Esophagus squamous epithelium (tissue), 4 donors: ENCODE results near the gene DLGAP4.

Source experiments
- POLR2A ChIP-seq, 4 donors: fragments of 450-650 bp; IDR thresholded peaks; one replicate each; pipeline ENCODE4 v1.6.1; 2017; ENCODE audit warnings: antibody characterized with exemption in 4 of 4, mild to moderate bottlenecking in 4 of 4, moderate library complexity in 3 of 4
- TF ChIP-seq, protein P1 (sequence below), 6 experiments: fragments of 450-650 bp in 4 of 6; fragments of 200-600 bp in 2 of 6; sonication (generic) in 2 of 6; IDR thresholded peaks; one replicate each; pipeline ENCODE4 v1.5.1; 2016 to 2019; ENCODE audit warnings: antibody characterized with exemption in 6 of 6, mild to moderate bottlenecking in 4 of 6, moderate library complexity in 4 of 6

DNA sequence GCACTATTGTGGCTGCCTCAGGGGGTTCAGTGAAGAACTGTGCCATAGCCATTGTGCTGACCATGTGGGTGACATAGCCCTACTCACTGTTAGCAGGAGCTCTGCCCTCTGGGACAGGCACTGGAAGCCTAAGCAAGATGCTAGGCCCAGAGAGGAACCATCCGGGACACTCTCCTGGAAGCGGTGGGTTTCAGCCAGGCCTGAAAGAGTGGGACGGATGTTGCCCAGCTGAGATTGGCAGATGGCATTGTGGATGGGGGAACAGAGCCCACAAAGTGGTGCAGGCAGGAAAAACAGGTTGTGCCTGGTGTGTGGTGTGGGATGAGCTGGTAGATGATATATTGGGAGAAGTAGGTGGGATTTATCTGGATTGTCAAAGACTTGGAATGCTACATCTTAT is 40.1 kb downstream of the DLGAP4 start:
- TF ChIP-seq, protein P1, sequence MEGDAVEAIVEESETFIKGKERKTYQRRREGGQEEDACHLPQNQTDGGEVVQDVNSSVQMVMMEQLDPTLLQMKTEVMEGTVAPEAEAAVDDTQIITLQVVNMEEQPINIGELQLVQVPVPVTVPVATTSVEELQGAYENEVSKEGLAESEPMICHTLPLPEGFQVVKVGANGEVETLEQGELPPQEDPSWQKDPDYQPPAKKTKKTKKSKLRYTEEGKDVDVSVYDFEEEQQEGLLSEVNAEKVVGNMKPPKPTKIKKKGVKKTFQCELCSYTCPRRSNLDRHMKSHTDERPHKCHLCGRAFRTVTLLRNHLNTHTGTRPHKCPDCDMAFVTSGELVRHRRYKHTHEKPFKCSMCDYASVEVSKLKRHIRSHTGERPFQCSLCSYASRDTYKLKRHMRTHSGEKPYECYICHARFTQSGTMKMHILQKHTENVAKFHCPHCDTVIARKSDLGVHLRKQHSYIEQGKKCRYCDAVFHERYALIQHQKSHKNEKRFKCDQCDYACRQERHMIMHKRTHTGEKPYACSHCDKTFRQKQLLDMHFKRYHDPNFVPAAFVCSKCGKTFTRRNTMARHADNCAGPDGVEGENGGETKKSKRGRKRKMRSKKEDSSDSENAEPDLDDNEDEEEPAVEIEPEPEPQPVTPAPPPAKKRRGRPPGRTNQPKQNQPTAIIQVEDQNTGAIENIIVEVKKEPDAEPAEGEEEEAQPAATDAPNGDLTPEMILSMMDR (IDR thresholded peaks at IDR 0.05): no peak
- TF ChIP-seq POLR2A (IDR thresholded peaks at IDR 0.05): no peak
